ENCODE data around the gene BAIAP2L1. TPM values are rescaled to one million over a fixed set of nuclear protein-coding genes. Genes with fewer than 3 reads are reported as not detected.

The BAIAP2L1 gene
- total RNA-seq, 2 donors from 2014 or later, result 63.9 to 66.2 TPM

DNA sequence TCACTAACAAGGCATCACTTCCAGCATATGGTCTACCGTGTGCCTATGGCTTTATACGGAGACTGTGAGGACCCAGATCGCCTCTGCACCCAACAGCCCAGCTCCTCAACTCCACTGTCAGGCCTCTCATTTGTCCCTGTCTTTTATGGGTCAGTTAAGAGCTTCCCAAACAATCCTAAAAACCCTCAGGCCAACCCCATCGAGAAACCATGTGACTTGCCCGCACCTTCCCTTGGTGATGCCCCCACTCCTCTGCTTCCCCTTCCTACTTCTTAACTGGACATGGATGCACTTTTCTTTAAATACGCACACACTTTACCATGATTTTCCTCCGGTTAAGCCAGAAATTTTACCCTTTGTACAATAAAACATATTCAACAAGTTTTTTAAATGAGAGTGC is 46.8 kb downstream of the BAIAP2L1 start:
- TF ChIP-seq, protein P1, sequence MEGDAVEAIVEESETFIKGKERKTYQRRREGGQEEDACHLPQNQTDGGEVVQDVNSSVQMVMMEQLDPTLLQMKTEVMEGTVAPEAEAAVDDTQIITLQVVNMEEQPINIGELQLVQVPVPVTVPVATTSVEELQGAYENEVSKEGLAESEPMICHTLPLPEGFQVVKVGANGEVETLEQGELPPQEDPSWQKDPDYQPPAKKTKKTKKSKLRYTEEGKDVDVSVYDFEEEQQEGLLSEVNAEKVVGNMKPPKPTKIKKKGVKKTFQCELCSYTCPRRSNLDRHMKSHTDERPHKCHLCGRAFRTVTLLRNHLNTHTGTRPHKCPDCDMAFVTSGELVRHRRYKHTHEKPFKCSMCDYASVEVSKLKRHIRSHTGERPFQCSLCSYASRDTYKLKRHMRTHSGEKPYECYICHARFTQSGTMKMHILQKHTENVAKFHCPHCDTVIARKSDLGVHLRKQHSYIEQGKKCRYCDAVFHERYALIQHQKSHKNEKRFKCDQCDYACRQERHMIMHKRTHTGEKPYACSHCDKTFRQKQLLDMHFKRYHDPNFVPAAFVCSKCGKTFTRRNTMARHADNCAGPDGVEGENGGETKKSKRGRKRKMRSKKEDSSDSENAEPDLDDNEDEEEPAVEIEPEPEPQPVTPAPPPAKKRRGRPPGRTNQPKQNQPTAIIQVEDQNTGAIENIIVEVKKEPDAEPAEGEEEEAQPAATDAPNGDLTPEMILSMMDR (IDR thresholded peaks at IDR 0.05), result no peak
- Histone ChIP-seq H3K27ac (peak overlapping the region; percentile 78), H3K4me1 (peaks cover 12% of the 10 kb centered on the region), H3K27me3 (no peaks in the 10 kb centered on the region), H3K36me3 (no peaks in the 10 kb centered on the region), H3K9me3 (no peaks in the 10 kb centered on the region), H3K9ac (ENCODE audit: low read depth in 2 of 2, low read length in 2 of 2) (peak overlapping the region in 1 of 2 donors; percentile 78), H3K4me3 (no peak overlapping the region)
- intact Hi-C loops (cut with DNase I), result no loop called here
- DNase-seq, result no peak

DNA sequence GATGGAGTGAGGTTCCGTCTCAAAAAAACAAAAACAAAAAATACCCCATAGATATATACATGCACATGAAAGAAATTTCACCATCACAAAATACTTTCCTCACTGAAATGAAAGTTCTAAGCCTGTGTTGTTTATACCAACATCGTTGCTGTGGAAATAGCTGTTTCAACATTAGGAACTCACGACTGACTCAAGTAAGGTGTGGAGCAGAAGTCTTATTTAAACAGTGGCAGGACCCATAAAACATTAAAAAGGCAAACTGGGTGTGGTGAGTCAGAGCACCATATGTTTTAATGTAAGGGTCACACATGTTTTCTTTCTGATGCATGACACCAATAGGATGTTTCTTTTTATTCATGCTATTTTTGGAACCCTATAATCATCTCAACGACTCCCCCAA is 48.3 kb downstream of the BAIAP2L1 start:
- peak; percentile 54 for DNase-seq
- Histone ChIP-seq H3K27ac (peak overlapping the region; percentile 56), H3K9me3 (no peaks in the 10 kb centered on the region), H3K9ac (ENCODE audit: low read depth in 2 of 2, low read length in 2 of 2) (no peak overlapping the region), H3K4me1 (peaks cover 12% of the 10 kb centered on the region), H3K4me3 (no peak overlapping the region), H3K36me3 (no peaks in the 10 kb centered on the region), H3K27me3 (no peaks in the 10 kb centered on the region)
- intact Hi-C loops (cut with DNase I), result no loop called here
- TF ChIP-seq, protein P1 (IDR thresholded peaks at IDR 0.05), result no peak

DNA sequence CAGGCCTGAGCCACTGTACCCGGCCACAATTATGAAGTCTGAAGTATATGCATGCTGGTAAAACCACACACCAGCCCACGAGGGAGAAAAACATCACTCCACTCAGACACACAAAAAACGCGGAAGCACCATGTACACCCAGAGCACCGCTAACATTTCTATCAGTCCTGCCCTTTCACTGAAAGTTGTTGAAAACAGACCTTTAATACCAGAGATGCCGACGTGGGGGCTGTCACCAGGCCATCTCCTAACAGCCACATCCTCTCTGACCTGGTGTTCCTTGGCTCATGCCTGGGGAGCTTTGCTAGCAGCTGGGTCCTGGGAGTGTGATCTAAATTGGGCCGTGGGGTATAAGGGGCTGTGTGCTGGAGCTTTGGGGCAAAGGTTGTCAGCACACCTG is 49.8 kb downstream of the BAIAP2L1 start:
- no peaks in the 10 kb centered on the region for H3K27me3 ChIP-seq
- no peak overlapping the region for H3K27ac ChIP-seq
- H3K4me3 ChIP-seq, result no peak overlapping the region
- H3K4me1 ChIP-seq, result peaks cover 12% of the 10 kb centered on the region
- no peaks in the 10 kb centered on the region for H3K36me3 ChIP-seq
- H3K9ac ChIP-seq (ENCODE audit: low read depth in 2 of 2, low read length in 2 of 2), result no peak overlapping the region
- DNase-seq, result no peak
- TF ChIP-seq, protein P1 (IDR thresholded peaks at IDR 0.05), result no peak
- no peaks in the 10 kb centered on the region for H3K9me3 ChIP-seq
- intact Hi-C loops (cut with DNase I), result no loop called here

DNA sequence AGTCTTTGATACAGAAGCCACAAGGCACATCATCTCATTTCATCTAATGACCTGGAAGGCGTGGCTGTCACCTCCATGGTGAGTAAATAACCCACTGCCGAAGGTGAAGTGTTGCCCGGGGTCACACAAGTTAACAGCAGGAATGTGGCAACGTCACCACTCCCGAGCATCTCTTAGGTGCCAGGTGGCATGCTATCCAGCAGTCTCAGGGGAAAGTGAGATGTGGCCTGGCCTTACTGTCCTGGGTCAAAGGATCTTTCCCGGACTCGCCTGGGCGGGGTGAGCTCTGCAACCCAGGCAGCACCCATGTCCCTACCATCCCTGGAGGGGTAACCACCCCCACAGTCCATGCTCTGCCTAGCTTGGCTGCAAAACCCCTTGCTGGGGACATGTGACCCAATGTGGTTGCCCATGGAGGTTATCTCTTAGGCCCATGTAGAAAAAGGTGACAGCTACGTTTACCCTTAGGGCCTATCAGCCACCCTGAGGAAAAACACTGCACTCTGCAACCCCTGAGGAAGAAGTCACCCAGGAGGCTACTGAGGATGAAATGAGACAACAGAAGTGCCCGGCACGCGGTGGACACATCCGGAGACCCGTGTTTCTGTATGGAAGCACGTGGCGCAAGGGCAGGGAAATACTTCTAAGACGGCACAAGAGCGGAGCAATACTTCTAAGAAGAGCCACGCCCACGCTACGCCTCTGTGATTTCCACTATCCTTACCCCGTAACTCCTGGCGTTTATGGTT is 52.0 kb downstream of the BAIAP2L1 start:
- H3K4me1 ChIP-seq, result no peaks in the 10 kb centered on the region
- no peaks in the 10 kb centered on the region for H3K27me3 ChIP-seq
- TF ChIP-seq, protein P1 (IDR thresholded peaks at IDR 0.05), result no peak
- H3K9ac ChIP-seq (ENCODE audit: low read depth in 2 of 2, low read length in 2 of 2), result no peak overlapping the region
- no peaks in the 10 kb centered on the region for H3K9me3 ChIP-seq
- intact Hi-C loops (cut with DNase I), result no loop called here
- H3K36me3 ChIP-seq, result no peaks in the 10 kb centered on the region
- peak; percentile 50 for DNase-seq
- H3K4me3 ChIP-seq, result no peak overlapping the region
- H3K27ac ChIP-seq, result no peak overlapping the region

DNA sequence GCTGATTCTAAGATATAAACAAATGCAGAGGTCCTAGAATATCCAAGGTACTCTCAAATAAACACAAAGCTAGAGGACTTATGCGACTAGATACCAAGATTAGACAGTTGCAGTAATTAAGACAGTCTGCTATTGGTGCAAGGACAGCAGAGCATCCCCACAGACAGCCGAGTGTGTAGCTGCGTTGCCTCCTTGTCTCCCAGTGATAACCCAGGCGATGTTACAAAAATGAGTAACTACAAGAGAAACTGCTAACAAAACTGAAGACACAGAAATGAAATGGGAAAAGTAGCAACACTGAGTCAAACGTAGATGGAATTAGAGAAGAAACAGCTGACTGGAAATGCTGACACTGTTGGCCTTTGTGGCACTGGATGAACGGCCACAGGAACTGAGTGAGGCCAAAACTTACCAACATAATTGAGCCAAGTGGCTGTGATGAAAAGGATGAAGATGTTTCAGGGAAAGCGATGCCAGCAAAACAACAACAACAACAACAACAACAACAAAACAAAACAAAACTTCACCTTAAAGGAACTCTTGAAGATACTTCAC is 54.3 kb downstream of the BAIAP2L1 start:
- H3K9me3 ChIP-seq, result no peaks in the 10 kb centered on the region
- H3K36me3 ChIP-seq, result no peaks in the 10 kb centered on the region
- no peak overlapping the region for H3K4me3 ChIP-seq
- no peaks in the 10 kb centered on the region for H3K27me3 ChIP-seq
- DNase-seq, result no peak
- no peaks in the 10 kb centered on the region for H3K4me1 ChIP-seq
- intact Hi-C loops (cut with DNase I), result no loop called here
- TF ChIP-seq, protein P1 (IDR thresholded peaks at IDR 0.05), result no peak
- no peak overlapping the region for H3K9ac ChIP-seq (ENCODE audit: low read depth in 2 of 2, low read length in 2 of 2)
- H3K27ac ChIP-seq, result no peak overlapping the region
